SU-DHL-6 (cell line): ENCODE results near the gene KANSL3.

Experiments used
- CTCF ChIP-seq: fragments of 200-600 bp; sonication (generic); IDR thresholded peaks from one replicate; pipeline ENCODE4 v1.5.1; 2017; ENCODE audit warnings: antibody characterized with exemption, mild to moderate bottlenecking, low read length, moderate library complexity; ENCODE audit not compliant: insufficient read depth, poor library complexity, severe bottlenecking
- EZH2phosphoT487 ChIP-seq: fragments of 200-600 bp; sonication (generic), shearing (Covaris generic); conservative IDR thresholded peaks from 2 replicates; pipeline ENCODE4 v1.6.1; 2018; ENCODE audit warnings: mild to moderate bottlenecking, antibody characterized with exemption, low read length, moderate library complexity, mixed read lengths

GRCh38 chr2:96579422-96579821 is 58.7 kb downstream of the KANSL3 start:
- TF ChIP-seq CTCF (no peak), EZH2phosphoT487 (no peak)
